ENCODE results near the gene ACKR1. TPM values are rescaled to one million over a fixed set of nuclear protein-coding genes. Genes with fewer than 3 reads are reported as not detected.

Gene ACKR1
- total RNA-seq, 2 donors from 2014 or later: 123 to 177 TPM

GRCh38 chr1:159206110-159206509, 1.4 kb downstream of the ACKR1 start:
- H3K4me3 ChIP-seq: no peak overlapping the region
- no peaks in the 10 kb centered on the region for H3K4me1 ChIP-seq (ENCODE audit: control insufficient read depth in 1 of 2, low read depth in 2 of 2)
- no peak for TF ChIP-seq CTCF (IDR thresholded peaks at IDR 0.05)
- DNase-seq (ENCODE audit: low spot score) (no peak), ATAC-seq (ENCODE audit: insufficient number of reproducible peaks, low FRiP score, low read depth) (no peak)
- H3K36me3 ChIP-seq: no peaks in the 10 kb centered on the region
- no peak overlapping the region for H3K27ac ChIP-seq
- no peaks in the 10 kb centered on the region for H3K9me3 ChIP-seq
- peaks cover 6% of the 10 kb centered on the region for H3K27me3 ChIP-seq (replicated peaks; ENCODE audit: insufficient read depth)

GRCh38 chr1:159207080-159207479, 2.4 kb downstream of the ACKR1 start:
- H3K4me3 ChIP-seq: no peak overlapping the region
- no peaks in the 10 kb centered on the region for H3K36me3 ChIP-seq
- no peaks in the 10 kb centered on the region for H3K9me3 ChIP-seq
- H3K27ac ChIP-seq: no peak overlapping the region
- TF ChIP-seq CTCF (IDR thresholded peaks at IDR 0.05): no peak
- no peaks in the 10 kb centered on the region for H3K4me1 ChIP-seq (ENCODE audit: control insufficient read depth in 1 of 2, low read depth in 2 of 2)
- DNase-seq (ENCODE audit: low spot score) (no peak), ATAC-seq (ENCODE audit: insufficient number of reproducible peaks, low FRiP score, low read depth) (no peak)
- peaks cover 6% of the 10 kb centered on the region for H3K27me3 ChIP-seq (replicated peaks; ENCODE audit: insufficient read depth)

DNA sequence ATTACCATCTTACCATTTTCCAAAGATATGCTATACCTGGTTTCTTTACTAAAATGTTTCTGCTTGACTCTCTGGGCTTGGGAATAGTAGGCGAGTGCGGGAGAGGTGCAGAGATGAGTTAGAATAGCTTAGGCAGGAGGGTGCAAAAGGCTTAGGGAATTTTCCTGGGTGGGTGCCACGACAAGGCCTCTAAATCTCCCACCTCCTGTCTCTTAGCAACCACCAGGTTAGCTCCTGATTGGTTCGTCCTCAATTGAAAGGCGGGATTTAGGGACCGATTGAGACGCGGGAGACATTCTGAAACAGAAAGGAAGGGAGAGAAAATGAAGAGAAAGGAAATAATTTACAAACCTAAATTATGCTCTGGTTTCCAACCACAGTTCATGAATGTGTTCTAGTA, 3.1 kb downstream of the ACKR1 start:
- no peaks in the 10 kb centered on the region for H3K36me3 ChIP-seq
- H3K4me1 ChIP-seq (ENCODE audit: control insufficient read depth in 1 of 2, low read depth in 2 of 2): no peaks in the 10 kb centered on the region
- TF ChIP-seq CTCF (IDR thresholded peaks at IDR 0.05): no peak
- ATAC-seq (ENCODE audit: insufficient number of reproducible peaks, low FRiP score, low read depth) (no peak), DNase-seq (ENCODE audit: low spot score) (no peak)
- H3K4me3 ChIP-seq: peak overlapping the region; percentile 9
- no peak overlapping the region for H3K27ac ChIP-seq
- H3K9me3 ChIP-seq: no peaks in the 10 kb centered on the region
- H3K27me3 ChIP-seq (replicated peaks; ENCODE audit: insufficient read depth): peaks cover 6% of the 10 kb centered on the region

DNA sequence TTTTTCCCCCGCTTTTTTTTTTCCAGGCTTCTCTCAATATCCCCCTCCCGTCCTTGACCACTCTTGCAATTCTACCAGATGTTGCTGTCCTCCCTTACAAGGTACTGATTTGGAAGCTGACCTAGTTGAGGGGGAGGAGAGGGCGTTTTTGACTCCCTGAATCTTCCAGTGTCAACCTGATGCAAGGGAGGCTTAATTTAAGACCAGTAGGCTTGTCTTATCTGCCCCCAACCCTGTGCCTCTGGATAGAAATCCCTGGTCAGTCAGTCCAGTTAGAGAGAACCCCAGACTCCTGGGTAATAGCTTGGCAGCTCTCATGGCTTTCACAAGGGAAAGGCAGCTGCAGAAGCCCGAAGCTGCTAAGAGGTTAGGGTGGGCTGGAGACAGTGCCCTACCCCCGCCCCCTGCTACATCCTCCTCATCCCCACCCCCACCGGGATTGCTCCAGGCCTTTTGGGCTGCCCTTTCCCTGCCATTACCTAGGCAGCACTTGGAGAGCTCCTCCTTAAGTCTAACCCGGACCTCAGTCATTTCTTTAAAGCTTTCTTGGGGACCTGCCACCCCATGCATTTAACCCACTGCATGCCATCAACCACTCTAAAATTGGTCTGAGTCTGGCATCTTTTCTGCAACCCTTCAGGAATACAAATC, 3.6 kb downstream of the ACKR1 start:
- DNase-seq (ENCODE audit: low spot score) (no peak), ATAC-seq (ENCODE audit: insufficient number of reproducible peaks, low FRiP score, low read depth) (no peak)
- Histone ChIP-seq H3K4me1 (ENCODE audit: control insufficient read depth in 1 of 2, low read depth in 2 of 2) (no peaks in the 10 kb centered on the region), H3K27ac (no peak overlapping the region), H3K36me3 (no peaks in the 10 kb centered on the region), H3K4me3 (peak overlapping the region; percentile 9), H3K27me3 (replicated peaks; ENCODE audit: insufficient read depth) (peaks cover 6% of the 10 kb centered on the region), H3K9me3 (no peaks in the 10 kb centered on the region)
- no peak for TF ChIP-seq CTCF (IDR thresholded peaks at IDR 0.05)

- Histone ChIP-seq H3K9me3 (no peaks in the 10 kb centered on the region), H3K4me1 (ENCODE audit: control insufficient read depth in 1 of 2, low read depth in 2 of 2) (no peaks in the 10 kb centered on the region), H3K4me3 (no peak overlapping the region), H3K27me3 (replicated peaks; ENCODE audit: insufficient read depth) (peaks cover 6% of the 10 kb centered on the region), H3K36me3 (no peaks in the 10 kb centered on the region), H3K27ac (no peak overlapping the region)
- ATAC-seq (ENCODE audit: insufficient number of reproducible peaks, low FRiP score, low read depth) (no peak), DNase-seq (ENCODE audit: low spot score) (no peak)
- no peak for TF ChIP-seq CTCF (IDR thresholded peaks at IDR 0.05)
Measured at GRCh38 chr1:159209061-159209460, 4.4 kb downstream of the ACKR1 start.

Data from thoracic aorta (tissue), 2 donors.